ENCODE data around the gene CAP1.

DNA sequence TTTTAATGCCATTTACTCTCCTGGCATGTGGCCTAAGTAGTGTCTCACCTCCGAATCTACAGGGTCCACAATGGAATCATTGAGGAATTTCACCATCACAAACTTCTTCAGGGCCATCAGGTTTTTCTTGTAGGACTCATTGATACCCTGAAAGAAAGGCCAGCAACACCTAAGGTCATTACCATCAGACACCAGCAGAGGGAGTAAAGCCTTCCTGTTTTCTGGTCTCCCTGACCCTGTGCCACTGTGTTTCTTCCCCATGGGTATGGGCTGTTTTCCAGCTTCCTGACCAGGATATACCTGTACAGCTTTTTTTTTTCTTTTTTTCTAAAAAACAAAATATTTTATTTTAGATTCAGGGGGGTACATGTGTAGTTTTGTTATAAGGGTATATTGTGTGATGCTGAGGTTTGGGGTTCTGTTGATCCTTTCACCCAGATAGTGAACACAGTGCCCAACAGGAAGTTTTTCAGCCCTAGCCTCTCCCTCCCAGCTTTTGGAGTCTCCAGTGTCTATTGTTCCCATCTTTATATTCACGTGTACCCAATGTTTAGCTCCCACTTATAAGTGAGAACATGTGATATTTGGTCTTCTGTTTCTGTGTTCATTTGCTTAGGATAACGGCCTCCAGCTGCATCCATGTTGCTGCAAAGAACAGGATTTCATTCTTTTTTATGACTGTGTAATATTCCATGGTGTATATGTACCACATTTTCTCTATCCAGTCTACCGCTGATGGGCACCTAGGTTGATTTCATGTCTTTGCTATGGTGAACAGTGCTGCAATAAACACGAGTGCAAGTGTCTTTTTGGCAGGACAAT is 38.2 kb downstream of the CAP1 start:
- TF ChIP-seq, protein P1, sequence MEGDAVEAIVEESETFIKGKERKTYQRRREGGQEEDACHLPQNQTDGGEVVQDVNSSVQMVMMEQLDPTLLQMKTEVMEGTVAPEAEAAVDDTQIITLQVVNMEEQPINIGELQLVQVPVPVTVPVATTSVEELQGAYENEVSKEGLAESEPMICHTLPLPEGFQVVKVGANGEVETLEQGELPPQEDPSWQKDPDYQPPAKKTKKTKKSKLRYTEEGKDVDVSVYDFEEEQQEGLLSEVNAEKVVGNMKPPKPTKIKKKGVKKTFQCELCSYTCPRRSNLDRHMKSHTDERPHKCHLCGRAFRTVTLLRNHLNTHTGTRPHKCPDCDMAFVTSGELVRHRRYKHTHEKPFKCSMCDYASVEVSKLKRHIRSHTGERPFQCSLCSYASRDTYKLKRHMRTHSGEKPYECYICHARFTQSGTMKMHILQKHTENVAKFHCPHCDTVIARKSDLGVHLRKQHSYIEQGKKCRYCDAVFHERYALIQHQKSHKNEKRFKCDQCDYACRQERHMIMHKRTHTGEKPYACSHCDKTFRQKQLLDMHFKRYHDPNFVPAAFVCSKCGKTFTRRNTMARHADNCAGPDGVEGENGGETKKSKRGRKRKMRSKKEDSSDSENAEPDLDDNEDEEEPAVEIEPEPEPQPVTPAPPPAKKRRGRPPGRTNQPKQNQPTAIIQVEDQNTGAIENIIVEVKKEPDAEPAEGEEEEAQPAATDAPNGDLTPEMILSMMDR (IDR thresholded peaks at IDR 0.05): peak in 2 of 4 experiments; percentile 36 to 59
- TF ChIP-seq EP300 (IDR thresholded peaks at IDR 0.05) (no peak), POLR2A (IDR thresholded peaks at IDR 0.05) (no peak)
